B cell (primary cell): ENCODE results near the gene CORO2A. TPM values are rescaled to one million over a fixed set of nuclear protein-coding genes. Genes with fewer than 3 reads are reported as not detected.

ENCODE experiments used
- ATAC-seq: fragments of 200-7000 bp; cut with Tn5 transposase; one replicate; pipeline ENCODE4 v1.10.0; 2021; ENCODE audit warnings: low read depth, mild to moderate bottlenecking, moderate number of reproducible peaks, moderate library complexity
- CTCF ChIA-PET: fragments of 350-600 bp; sonication (Branson Sonifier 250); formaldehyde crosslinking; loops from one replicate; lab custom pipeline; 2021; ENCODE audit warnings: antibody characterized with exemption, inconsistent platforms; lab: Charles Lee
- POLR2A ChIA-PET: fragments of 350-600 bp; sonication (Branson Sonifier 250); formaldehyde crosslinking; loops from one replicate; lab custom pipeline; 2021; ENCODE audit warnings: antibody characterized with exemption; lab: Charles Lee
- DNase-seq: peaks from one replicate; pipeline ENCODE4 v3.0.0; 2013
- H2AFZ ChIP-seq: 2 replicates; pipeline ENCODE4 v1.6.1; 2012; ENCODE audit warnings: mild to moderate bottlenecking, low read depth, low read length; ENCODE audit not compliant: insufficient read depth, poor library complexity, severe bottlenecking
- H3K27ac ChIP-seq, 2 donors: 1 replicate in 1 of 2; 2 replicates in 1 of 2; pipeline ENCODE4 v1.5.1; 2012 to 2013; ENCODE audit warnings: low read length in 2 of 2, mild to moderate bottlenecking in 2 of 2, moderate library complexity in 1 of 2
- H3K27me3 ChIP-seq, 4 experiments: fragments of 200-600 bp in 1 of 4; sonication (generic) in 1 of 4; replicated peaks in 1 of 4; 1 replicate in 2 of 4; 2 replicates in 2 of 4; pipeline versions ENCODE4 v1.6.1 to v1.7.0; 2013 to 2016; ENCODE audit warnings: low read length in 3 of 4, mild to moderate bottlenecking in 2 of 4, mixed read lengths in 1 of 4, moderate library complexity in 1 of 4; ENCODE audit not compliant: insufficient read depth in 4 of 4, control insufficient read depth in 3 of 4; ENCODE audit errors: control extremely low read depth in 1 of 4
- H3K36me3 ChIP-seq, 2 experiments: replicated peaks in 1 of 2; 1 replicate in 1 of 2; 2 replicates in 1 of 2; pipeline versions ENCODE4 v1.6.1 to v1.7.1; 2013; ENCODE audit warnings: low read length in 1 of 2; ENCODE audit not compliant: insufficient read depth in 2 of 2, control insufficient read depth in 1 of 2; ENCODE audit errors: control extremely low read depth in 1 of 2, extremely low read depth in 1 of 2
- H3K4me1 ChIP-seq, 2 donors: fragments of 200-600 bp in 1 of 2; sonication (generic) in 1 of 2; 1 replicate in 1 of 2; 2 replicates in 1 of 2; pipeline versions ENCODE4 v1.5.1 to v1.6.1; 2013 to 2017; ENCODE audit warnings: low read length in 2 of 2; ENCODE audit not compliant: control insufficient read depth in 2 of 2, insufficient read depth in 2 of 2
- H3K4me2 ChIP-seq: replicated peaks from 2 replicates; pipeline ENCODE3; 2012; ENCODE audit warnings: mild to moderate bottlenecking, low read depth, low read length; ENCODE audit not compliant: poor library complexity, severe bottlenecking
- H3K4me3 ChIP-seq, 5 experiments: fragments of 200-600 bp in 1 of 5; sonication (generic) in 1 of 5; 1 replicate in 3 of 5; 2 replicates in 2 of 5; pipeline versions ENCODE4 v1.5.1 to v1.7.0; 2011 to 2016; ENCODE audit warnings: low read length in 4 of 5, mild to moderate bottlenecking in 4 of 5, low read depth in 2 of 5, control low read depth in 1 of 5, moderate library complexity in 1 of 5; ENCODE audit not compliant: insufficient read depth in 1 of 5; ENCODE audit errors: control extremely low read depth in 1 of 5, extremely low read depth in 1 of 5
- H3K79me2 ChIP-seq: fragments of 200-600 bp; sonication (generic); one replicate; pipeline ENCODE4 v1.6.0; 2016; ENCODE audit warnings: low read length; ENCODE audit not compliant: control insufficient read depth, insufficient read depth
- H3K9ac ChIP-seq: fragments of 200-600 bp; sonication (generic); 2 replicates; pipeline ENCODE4 v1.6.1; 2017; ENCODE audit warnings: mild to moderate bottlenecking, low read length, moderate library complexity
- H3K9me3 ChIP-seq, 3 donors: one replicate each; pipeline versions ENCODE4 v1.6.1 to v1.7.1; 2013; ENCODE audit warnings: low read length in 2 of 3; ENCODE audit not compliant: control insufficient read depth in 2 of 3, insufficient read depth in 1 of 3; ENCODE audit errors: control extremely low read depth in 1 of 3
- H4K20me1 ChIP-seq: 2 replicates; pipeline ENCODE4 v1.6.0; 2012; ENCODE audit warnings: mild to moderate bottlenecking, low read length; ENCODE audit not compliant: insufficient read depth, control insufficient read depth, poor library complexity, severe bottlenecking
- H3K27ac Mint-ChIP-seq: one replicate; pipeline ENCODE4 v1.8.0; 2021; ENCODE audit warnings: mixed read lengths
- H3K27me3 Mint-ChIP-seq: one replicate; pipeline ENCODE4 v1.8.0; 2021; ENCODE audit warnings: mixed read lengths
- H3K4me1 Mint-ChIP-seq: one replicate; pipeline ENCODE4 v1.8.0; 2021; ENCODE audit warnings: mixed read lengths
- H3K4me3 Mint-ChIP-seq: one replicate; pipeline ENCODE4 v1.8.0; 2021; ENCODE audit warnings: mixed read lengths
- H3K9me3 Mint-ChIP-seq: one replicate; pipeline ENCODE4 v1.8.0; 2022; ENCODE audit warnings: mixed read lengths; ENCODE audit not compliant: insufficient read depth
- CTCF ChIP-seq: fragments of 200-600 bp; IDR thresholded peaks from one replicate; pipeline ENCODE4 v1.8.0; 2022; ENCODE audit warnings: antibody characterized with exemption, mild to moderate bottlenecking
- EZH2 ChIP-seq: IDR thresholded peaks from 2 replicates; pipeline ENCODE4 v1.6.1; 2012; ENCODE audit warnings: borderline replicate concordance, low read depth, mild to moderate bottlenecking, moderate library complexity, low read length; ENCODE audit not compliant: insufficient read depth, poor library complexity, severe bottlenecking
- WGBS: methylation state at CpG from one replicate; pipeline ENCODE4 v1.1.5; 2013; ENCODE audit warnings: missing lambda C conversion rate; ENCODE audit not compliant: insufficient coverage; 5-methylcytosine and 5-hydroxymethylcytosine counted together
- intact Hi-C: fragments of 100-400 bp; cut with micrococcal nuclease; formaldehyde crosslinking; loops from one replicate; pipeline ENCODE4 v1.10.0; 2022
- polyA plus RNA-seq: library from polyadenylated mRNA; depleted of rRNA; stranded (reverse); fragments of >200 nt; gene quantifications from 2 replicates; pipeline ENCODE4 v1.2.3, GENCODE V29; 2012
- total RNA-seq, 2 donors: library from RNA; stranded (reverse); fragments of 120-200 nt in 1 of 2; gene quantifications; 1 replicate in 1 of 2; 2 replicates in 1 of 2; pipeline versions ENCODE4 v1.2.3 to v1.2.4, GENCODE V29; 2013 to 2022

CORO2A gene
- total and polyA plus RNA-seq, 2 donors (not counting 1 experiment from before 2014, with no cell fraction given) = 1.1 to 2.0 TPM

GRCh38 chr9:98158071-98158831, 34.2 kb downstream of the CORO2A start:
- Histone ChIP-seq H3K4me3 (no peak overlapping the region), H3K27me3 (no peaks in the 10 kb centered on the region), H3K27ac (no peak overlapping the region), H3K9ac (no peak overlapping the region), H3K4me2 (no peak overlapping the region), H3K9me3 (no peaks in the 10 kb centered on the region), H4K20me1 (no peaks in the 10 kb centered on the region), H3K36me3 (no peaks in the 10 kb centered on the region), H3K79me2 (no peaks in the 10 kb centered on the region), H2AFZ (no peak overlapping the region), H3K4me1 (no peaks in the 10 kb centered on the region)
- Mint-ChIP-seq H3K4me1 (no peaks in the 10 kb centered on the region), H3K4me3 (no peak overlapping the region), H3K27me3 (no peaks in the 10 kb centered on the region), H3K27ac (no peak overlapping the region), H3K9me3 (no peaks in the 10 kb centered on the region)
- POLR2A ChIA-PET = no interaction called here
- 86% methylated on average over 1 of the region's 4 CpGs for WGBS
- DNase-seq (no peak), ATAC-seq (no peak)
- no peak for TF ChIP-seq EZH2
- no peak for TF ChIP-seq CTCF
- CTCF ChIA-PET = no interaction called here
- intact Hi-C loops = no loop called here

GRCh38 chr9:98157372-98157771, 35.1 kb downstream of the CORO2A start:
- Histone ChIP-seq H3K27ac (no peak overlapping the region), H3K9ac (no peak overlapping the region), H3K79me2 (no peaks in the 10 kb centered on the region), H2AFZ (no peak overlapping the region), H3K27me3 (no peaks in the 10 kb centered on the region), H3K4me2 (no peak overlapping the region), H3K9me3 (no peaks in the 10 kb centered on the region), H3K4me1 (no peaks in the 10 kb centered on the region), H4K20me1 (no peaks in the 10 kb centered on the region), H3K36me3 (no peaks in the 10 kb centered on the region), H3K4me3 (no peak overlapping the region)
- TF ChIP-seq CTCF = no peak
- no peak for TF ChIP-seq EZH2
- Mint-ChIP-seq H3K27ac (no peak overlapping the region), H3K9me3 (no peaks in the 10 kb centered on the region), H3K4me3 (no peak overlapping the region), H3K27me3 (no peaks in the 10 kb centered on the region), H3K4me1 (no peaks in the 10 kb centered on the region)
- intact Hi-C loops = no loop called here
- 99% methylated on average over 9 of the region's 10 CpGs for WGBS
- ChIA-PET POLR2A (no interaction called here), CTCF (no interaction called here)
- no peak for ATAC-seq
- DNase-seq = no peak
